HepG2 (cell line): ENCODE measurements around the gene SCYGR2. TPM values are rescaled to one million over a fixed set of nuclear protein-coding genes. Genes with fewer than 3 reads are reported as not detected.
A peak's percentile ranks its signal among the peaks of the same experiment; 100 is the strongest.

Experiments
- ATAC-seq: fragments of 200-7000 bp; cut with Tn5 transposase; 3 replicates; pipeline ENCODE4 v1.9.1; 2020; ENCODE audit warnings: mild to moderate bottlenecking, moderate library complexity
- BruUV-seq: library from RNA; stranded (reverse); fragments of 400-500 nt; replicated peaks from 2 replicates; lab custom pipeline; 2021; lab: Mats Ljungman, UMichigan
- CTCF ChIA-PET: fragments of 300-600 bp; formaldehyde crosslinking; extraction: SDS; loops from one replicate; lab custom pipeline; 2021; ENCODE audit warnings: low total read pairs, inconsistent platforms, low intra/inter-chr PET ratio; lab: Yijun Ruan, JAX
- POLR2A ChIA-PET: fragments of 350-600 bp; sonication (Branson Sonifier 250); formaldehyde crosslinking; loops from one replicate; lab custom pipeline; 2020; ENCODE audit warnings: antibody characterized with exemption, inconsistent platforms; lab: Yijun Ruan, JAX
- DNase-seq: peaks from one replicate; pipeline ENCODE4 v3.0.0-alpha.2; 2015; ENCODE audit warnings: low spot score
- FAIRE-seq: peaks from 3 replicates; lab custom pipeline; 2011; peaks lifted over from hg19 to GRCh38; lab: Jason Lieb, UNC
- H2AFZ ChIP-seq: one replicate; pipeline ENCODE4 v1.6.1; 2011; ENCODE audit warnings: low read length, inconsistent platforms
- H3K27ac ChIP-seq: fragments of 300-600 bp; 3 replicates; pipeline ENCODE4 v1.8.0; 2011; ENCODE audit warnings: mixed run types, mild to moderate bottlenecking, mixed read lengths, low read length, inconsistent platforms; ENCODE audit not compliant: insufficient read depth; ENCODE audit errors: extremely low read length
- H3K27me3 ChIP-seq, 2 experiments: fragments of 200-600 bp in 1 of 2; 2 replicates in 1 of 2; 3 replicates in 1 of 2; pipeline versions ENCODE4 v1.6.0 to v1.8.0; 2011; ENCODE audit warnings: low read length in 2 of 2, mild to moderate bottlenecking in 2 of 2, moderate library complexity in 2 of 2, inconsistent platforms in 1 of 2; ENCODE audit not compliant: insufficient read depth in 2 of 2, control insufficient read depth in 1 of 2
- H3K36me3 ChIP-seq, 2 experiments: fragments of 200-600 bp in 1 of 2; replicated peaks in 1 of 2; 2 replicates in 1 of 2; 3 replicates in 1 of 2; pipeline versions ENCODE4 v1.5.1 to v1.8.0; 2011; ENCODE audit warnings: low read length in 2 of 2, inconsistent platforms in 1 of 2; ENCODE audit not compliant: insufficient read depth in 2 of 2, control insufficient read depth in 1 of 2
- H3K4me1 ChIP-seq: 2 replicates; pipeline ENCODE4 v1.5.1; 2012; ENCODE audit warnings: low read length, inconsistent platforms; ENCODE audit not compliant: insufficient read depth
- H3K4me2 ChIP-seq: 2 replicates; pipeline ENCODE4 v1.6.0; 2011; ENCODE audit warnings: low read depth, low read length, inconsistent platforms
- H3K4me3 ChIP-seq, 3 experiments: fragments of 200-600 bp in 1 of 3; sonication (generic), shearing (Covaris generic) in 1 of 3; replicated peaks in 1 of 3; 2 replicates each; pipeline ENCODE4 v1.5.1; 2011 to 2016; ENCODE audit warnings: low read length in 3 of 3, inconsistent platforms in 2 of 3, low read depth in 2 of 3, mild to moderate bottlenecking in 2 of 3, control low read depth in 1 of 3, mixed read lengths in 1 of 3; ENCODE audit not compliant: insufficient read depth in 1 of 3
- H3K79me2 ChIP-seq: one replicate; pipeline ENCODE4 v1.6.1; 2011; ENCODE audit warnings: low read length, inconsistent platforms; ENCODE audit not compliant: insufficient read depth
- H3K9ac ChIP-seq: 2 replicates; pipeline ENCODE4 v1.6.0; 2011; ENCODE audit warnings: mild to moderate bottlenecking, low read depth, low read length, inconsistent platforms; ENCODE audit not compliant: insufficient read depth
- H3K9me3 ChIP-seq: 2 replicates; pipeline ENCODE4 v1.5.1; 2012; ENCODE audit warnings: mild to moderate bottlenecking, low read length
- H4K20me1 ChIP-seq: 2 replicates; pipeline ENCODE4 v1.6.0; 2011; ENCODE audit warnings: inconsistent platforms, mild to moderate bottlenecking, low read length, moderate library complexity; ENCODE audit not compliant: insufficient read depth
- DNMT3B ChIP-seq: conservative IDR thresholded peaks from 2 replicates; pipeline ENCODE4 v1.6.1; 2016; ENCODE audit warnings: missing biosample characterization, control low read depth
- LCORL ChIP-seq, 2 experiments: fragments of 450-650 bp in 1 of 2; sonication (generic) in 1 of 2; formaldehyde crosslinking in 1 of 2; IDR thresholded peaks; 2 replicates each; pipeline versions ENCODE4 v1.5.0 to v1.6.1; 2017 to 2020; ENCODE audit warnings: antibody characterized with exemption in 1 of 2, missing genetic modification reagents in 1 of 2
- NFE2L2 ChIP-seq: fragments of 150-350 bp; IDR thresholded peaks from 2 replicates; pipeline ENCODE4 v1.6.1; 2014; ENCODE audit warnings: low read length
- RXRA ChIP-seq: sonication (generic); formaldehyde crosslinking; IDR thresholded peaks from 2 replicates; pipeline ENCODE4 v1.5.1; 2020; ENCODE audit warnings: missing genetic modification reagents
- SOX5 ChIP-seq: IDR thresholded peaks from 2 replicates; pipeline ENCODE4 v1.6.1; 2016; ENCODE audit warnings: borderline replicate concordance
- ZNF468 ChIP-seq: sonication (generic); formaldehyde crosslinking; IDR thresholded peaks from 2 replicates; pipeline ENCODE4 v1.8.0; 2022; ENCODE audit warnings: mild to moderate bottlenecking, moderate library complexity, missing genetic modification reagents
- ZNF775 ChIP-seq: sonication (generic); formaldehyde crosslinking; IDR thresholded peaks from 2 replicates; pipeline ENCODE4 v1.4.0; 2020; ENCODE audit warnings: missing genetic modification reagents, mild to moderate bottlenecking, moderate library complexity, borderline replicate concordance
- WGBS: methylation state at CpG from one replicate; pipeline ENCODE4 v1.1.6; 2017; ENCODE audit warnings: low lambda C conversion rate; 5-methylcytosine and 5-hydroxymethylcytosine counted together
- in situ Hi-C: cut with HindIII; loops from 2 replicates; pipeline ENCODE4 v1.10.0; 2017; ENCODE audit warnings: low pct_unique_long_range_greater_than_20kb; ENCODE audit not compliant: extremely low pct_ligation_motif_present
- intact Hi-C: fragments of 100-400 bp; cut with micrococcal nuclease; formaldehyde crosslinking; loops from one replicate; pipeline ENCODE4 v1.10.0; 2022; ENCODE audit not compliant: unreplicated experiment
- polyA plus RNA-seq, 8 experiments: library from polyadenylated mRNA; depleted of rRNA in 3 of 8; stranded (reverse) in 7 of 8; unstranded in 1 of 8; fragments of >200 nt; fragmentation: Illumina TruSeq in 4 of 8; extraction: Trizol in 4 of 8; gene quantifications; 2 replicates each; pipeline versions ENCODE4 v1.2.1 to v1.2.3, GENCODE V29; 2011 to 2016; ENCODE audit warnings: low read depth in 4 of 8, missing spikeins in 1 of 8, mixed read lengths in 1 of 8; ENCODE audit not compliant: insufficient read depth in 1 of 8
- total RNA-seq, 5 experiments: library from RNA; depleted of rRNA; stranded (reverse); fragments of >200 nt; fragmentation: Illumina TruSeq; extraction: Trizol; gene quantifications; 2 replicates each; pipeline ENCODE4 v1.2.3, GENCODE V29; 2016; ENCODE audit warnings: low read depth in 1 of 5
- TF ChIP-seq, protein P1 (sequence below): sonication (generic); formaldehyde crosslinking; IDR thresholded peaks from 2 replicates; pipeline ENCODE4 v1.5.0; 2020; ENCODE audit warnings: missing genetic modification reagents
- TF ChIP-seq, protein P2 (sequence below): sonication (generic); formaldehyde crosslinking; conservative IDR thresholded peaks from 2 replicates; pipeline ENCODE4 v1.4.0; 2020; ENCODE audit warnings: missing genetic modification reagents

The SCYGR2 gene
- total and polyA plus RNA-seq, 2 of the 13 experiments (the other 11 are each of a cell fraction or from before 2014, with no cell fraction given) = not detected

DNA sequence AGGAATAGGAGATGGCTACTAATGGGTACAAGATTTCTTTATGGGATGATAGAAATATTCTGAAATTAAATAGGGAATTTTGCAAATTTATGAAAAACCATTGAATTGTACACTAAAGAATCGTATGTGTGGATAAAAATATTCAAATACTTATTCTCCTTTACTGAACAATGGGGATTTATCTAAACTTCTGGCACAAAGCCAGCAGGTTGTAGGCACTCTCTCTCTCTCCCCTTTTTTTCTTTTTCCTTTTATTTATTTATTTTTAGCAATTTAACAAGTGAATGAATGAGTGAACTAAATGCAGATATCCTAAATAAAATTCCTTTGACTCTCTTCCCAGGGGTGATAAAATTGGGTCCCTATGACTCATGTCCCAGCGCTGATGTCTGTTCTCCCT lies 21.9 kb upstream of the SCYGR2 start:
- Histone ChIP-seq H3K9me3 (peaks cover under 1% of the 10 kb centered on the region; the same call in 1 of the 2 replicates), H3K79me2 (no peaks in the 10 kb centered on the region), H3K4me2 (no peak overlapping the region), H3K27ac (no peak overlapping the region), H3K9ac (no peak overlapping the region), H3K4me1 (peaks cover 16% of the 10 kb centered on the region), H2AFZ (no peak overlapping the region), H4K20me1 (no peaks in the 10 kb centered on the region), H3K27me3 (no peaks in the 10 kb centered on the region), H3K36me3 (no peaks in the 10 kb centered on the region), H3K4me3 (no peak overlapping the region)
- in situ Hi-C loops = no loop called here
- 46% methylated on average over 2 of the region's 2 CpGs for WGBS
- ATAC-seq = no peak
- ChIA-PET CTCF (no interaction called here), POLR2A (no interaction called here)
- no peak for FAIRE-seq
- intact Hi-C loops = no loop called here
- no peak for DNase-seq
- no TSS peak for BruUV-seq
- TF ChIP-seq RXRA (CRISPR knock-in tag) (no peak), ZNF468 (CRISPR knock-in tag) (no peak), ZNF775 (CRISPR knock-in tag) (no peak), SOX5 (no peak), NFE2L2 (no peak), DNMT3B (no peak), LCORL (IDR thresholded peaks at IDR 0.05) (0 out of 2 replicates have a peak, but pooled peaks have one; percentile 49), LCORL (CRISPR knock-in tag; IDR thresholded peaks at IDR 0.05) (no peak)
- TF ChIP-seq, protein P1, sequence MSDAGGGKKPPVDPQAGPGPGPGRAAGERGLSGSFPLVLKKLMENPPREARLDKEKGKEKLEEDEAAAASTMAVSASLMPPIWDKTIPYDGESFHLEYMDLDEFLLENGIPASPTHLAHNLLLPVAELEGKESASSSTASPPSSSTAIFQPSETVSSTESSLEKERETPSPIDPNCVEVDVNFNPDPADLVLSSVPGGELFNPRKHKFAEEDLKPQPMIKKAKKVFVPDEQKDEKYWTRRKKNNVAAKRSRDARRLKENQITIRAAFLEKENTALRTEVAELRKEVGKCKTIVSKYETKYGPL (CRISPR knock-in tag) = no peak
- TF ChIP-seq, protein P2, sequence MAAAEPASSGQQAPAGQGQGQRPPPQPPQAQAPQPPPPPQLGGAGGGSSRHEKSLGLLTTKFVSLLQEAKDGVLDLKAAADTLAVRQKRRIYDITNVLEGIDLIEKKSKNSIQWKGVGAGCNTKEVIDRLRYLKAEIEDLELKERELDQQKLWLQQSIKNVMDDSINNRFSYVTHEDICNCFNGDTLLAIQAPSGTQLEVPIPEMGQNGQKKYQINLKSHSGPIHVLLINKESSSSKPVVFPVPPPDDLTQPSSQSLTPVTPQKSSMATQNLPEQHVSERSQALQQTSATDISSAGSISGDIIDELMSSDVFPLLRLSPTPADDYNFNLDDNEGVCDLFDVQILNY = no peak
